Activated CD4-positive, alpha-beta T cell treated with anti-CD3 and anti-CD28 coated beads for 4 hours (primary cell): ENCODE data around the gene CD164L2.

Experiments
- DNase-seq, 2 donors: peaks; one replicate each; pipeline ENCODE4 v3.0.0-alpha.2; 2020

The CD164L2 gene

DNA sequence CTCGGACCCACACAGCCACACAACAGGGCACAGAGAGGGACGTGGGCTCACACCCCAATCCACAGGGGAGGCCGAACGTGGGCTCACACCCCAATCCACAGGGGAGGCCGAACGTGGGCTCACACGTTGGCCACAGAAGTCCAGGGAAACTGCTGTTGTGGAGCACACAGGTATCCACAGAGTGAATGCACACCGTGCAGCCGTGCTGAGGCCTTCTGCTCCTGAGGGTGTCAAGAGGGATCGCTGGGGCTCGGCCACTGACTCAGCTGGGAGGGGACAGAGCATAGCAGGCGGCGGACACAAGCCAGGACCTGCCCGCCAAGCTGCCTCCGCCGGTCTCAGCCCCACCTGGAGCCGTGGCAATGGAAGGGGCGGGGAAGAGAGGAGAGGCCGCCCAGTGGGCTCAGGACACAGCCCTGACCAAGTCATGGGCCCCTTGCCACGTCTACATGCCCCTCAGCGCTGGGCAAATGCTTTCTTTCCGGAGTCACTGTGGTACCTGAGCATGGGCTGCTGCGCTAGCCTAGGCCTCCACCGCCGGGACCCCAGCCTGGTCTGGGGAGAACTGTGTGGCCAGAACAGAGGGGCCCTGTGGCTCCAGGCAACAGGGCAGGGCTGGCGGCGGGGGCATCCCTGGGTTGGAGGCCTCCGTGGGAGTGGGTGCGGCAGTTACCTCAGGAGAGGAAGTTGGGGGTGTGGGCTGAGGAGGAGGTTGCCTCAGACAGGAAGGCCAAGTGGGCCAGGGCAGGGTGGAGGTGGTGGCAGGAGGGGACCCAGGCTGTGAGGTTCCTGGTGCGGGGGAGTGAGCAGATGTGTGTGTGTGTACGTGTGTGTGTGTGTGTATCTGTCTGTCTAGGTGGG is 40.1 kb downstream of the CD164L2 start:
- peak; percentile 83 to 91 for DNase-seq

DNA sequence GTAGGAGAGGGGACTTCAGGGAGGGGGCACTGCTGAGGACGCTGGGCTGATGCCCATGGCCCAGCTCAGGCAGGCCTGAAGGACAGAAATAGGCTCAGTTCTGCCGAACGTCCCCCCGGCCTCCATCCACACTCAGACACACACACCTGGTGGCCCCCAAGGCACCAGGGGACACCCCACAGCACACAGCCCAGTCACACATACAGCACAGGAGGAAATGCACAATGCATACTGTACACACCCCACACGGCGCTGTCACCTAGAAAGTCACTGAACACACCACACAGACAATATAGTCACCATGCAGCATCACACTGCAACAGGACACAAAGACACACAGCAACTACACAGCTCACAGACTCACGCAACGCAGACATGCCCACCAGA is 40.7 kb downstream of the CD164L2 start:
- peak in 1 of 2 donors; percentile 44 for DNase-seq

- DNase-seq: peak; percentile 52 to 62
Observed at GRCh38 chr1:27341525-27342252, 41.4 kb downstream of the CD164L2 start, which contains the start of gene SYTL1. Gene SYTL1, plus strand, starts transcription at chr1:27342022. Its CDS starts 3,313 bp downstream, at chr1:27345335.

DNA sequence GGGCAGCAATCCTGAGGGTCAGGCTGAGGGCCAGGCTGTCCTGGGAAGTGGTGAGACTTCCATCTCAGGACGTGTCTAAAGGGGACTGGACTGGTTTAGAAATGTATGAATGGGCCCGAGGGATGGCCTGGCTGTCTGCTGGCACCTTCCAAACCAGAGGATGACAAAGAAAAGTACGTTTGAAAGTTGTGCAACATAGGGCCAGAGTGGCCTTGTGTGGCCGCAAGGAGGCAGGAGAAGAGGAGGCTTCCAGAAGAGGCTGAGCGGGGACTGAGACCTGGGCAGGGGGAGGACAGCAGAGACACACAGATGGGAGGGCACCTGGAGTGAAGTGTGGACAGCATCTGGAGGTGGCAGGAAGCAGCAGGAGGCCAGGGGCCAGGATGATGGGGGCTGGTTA is 43.9 kb downstream of the CD164L2 start:
- no peak for DNase-seq

GRCh38 chr1:27338751-27339150 is 44.4 kb downstream of the CD164L2 start:
- no peak for DNase-seq

DNA sequence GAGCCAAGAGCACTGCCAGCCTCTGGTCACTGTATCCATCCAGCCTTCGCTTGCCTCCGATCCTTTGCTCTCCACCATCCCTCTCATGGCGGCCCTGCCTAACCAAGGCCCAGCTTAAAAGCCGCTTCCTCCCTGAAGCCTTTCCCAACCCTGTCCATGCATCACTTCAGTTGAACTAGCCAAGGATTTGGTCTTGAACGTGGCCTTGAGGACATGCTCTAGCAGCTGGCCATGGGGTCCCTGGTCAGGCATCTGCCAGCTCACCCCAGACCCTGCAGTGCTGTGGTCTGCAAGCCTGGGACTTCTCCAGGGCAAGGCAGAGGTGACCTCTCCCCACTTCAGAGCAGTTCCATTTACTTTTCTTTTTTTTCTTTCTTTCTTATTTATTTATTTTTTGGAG is 46.4 kb downstream of the CD164L2 start:
- no peak for DNase-seq

- DNase-seq: no peak
Observed at GRCh38 chr1:27335506-27336422, 47.4 kb downstream of the CD164L2 start.

GRCh38 chr1:27333717-27334279 is 49.3 kb downstream of the CD164L2 start:
- no peak for DNase-seq

- peak; percentile 49 to 52 for DNase-seq
Observed at GRCh38 chr1:27332536-27333281, 50.4 kb downstream of the CD164L2 start.

DNA sequence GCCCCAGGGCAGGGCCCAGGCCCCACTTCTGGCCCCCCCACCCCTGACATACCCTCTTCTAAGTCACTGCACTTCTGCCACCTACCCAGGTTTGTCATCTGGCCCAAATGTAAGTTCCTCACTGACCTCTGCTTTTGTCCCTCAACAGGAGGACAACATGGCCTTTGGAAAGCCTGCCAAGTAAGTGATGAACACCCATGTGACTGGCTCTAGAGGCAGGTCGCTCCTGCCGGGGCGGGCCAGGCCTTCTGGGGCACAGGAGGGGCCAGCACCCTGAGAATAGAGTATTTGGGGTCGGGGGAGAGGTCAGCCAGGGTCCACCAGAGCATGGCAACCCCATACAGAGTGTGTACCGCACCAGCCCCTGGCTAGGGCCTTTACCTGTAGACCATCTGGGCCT is 51.2 kb downstream of the CD164L2 start:
- no peak for DNase-seq

DNA sequence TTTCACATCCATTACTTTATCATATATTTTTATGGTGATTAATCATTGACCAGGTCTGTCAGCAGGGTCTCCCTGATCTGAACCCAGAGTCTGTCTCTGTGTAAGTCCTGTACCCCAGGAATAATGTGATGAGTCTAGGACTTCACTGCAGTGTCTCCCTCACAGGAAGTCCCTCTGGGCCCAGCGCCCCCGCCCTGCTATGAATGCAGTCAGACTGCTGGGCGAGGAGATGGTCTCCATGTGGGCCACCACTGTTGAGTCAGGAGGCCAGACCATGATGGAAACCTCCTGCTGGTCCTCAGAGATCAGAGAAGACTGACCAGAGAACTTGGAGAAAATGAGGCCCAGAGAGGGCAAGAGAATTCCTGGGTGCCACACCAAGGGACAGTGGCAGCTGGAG is 51.7 kb downstream of the CD164L2 start:
- no peak for DNase-seq

DNA sequence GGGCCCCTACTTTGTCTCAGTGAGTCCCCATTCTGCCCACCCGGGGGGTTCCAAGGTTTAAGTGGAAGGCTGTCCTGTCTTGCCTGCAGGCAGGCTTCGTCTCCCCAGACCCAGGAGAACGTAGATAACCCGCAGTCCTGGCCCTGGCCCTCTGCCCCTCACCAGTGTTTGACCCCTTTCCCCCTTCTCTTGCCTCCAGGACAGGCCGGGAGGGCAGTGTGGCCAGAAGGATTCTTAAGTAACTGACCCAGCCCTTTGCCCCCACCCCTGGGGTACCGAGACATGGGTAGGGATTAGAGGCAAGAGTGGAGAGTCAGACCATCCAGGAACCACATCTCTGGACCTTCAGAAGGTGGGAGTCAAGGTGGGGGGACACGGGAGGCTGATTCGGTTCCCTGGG is 52.3 kb downstream of the CD164L2 start:
- no peak for DNase-seq
